PC-3 (cell line): ENCODE results near the gene HRG.

Experiments
- EZH2 ChIP-seq: fragments of 300-600 bp; sonication (generic); IDR thresholded peaks from one replicate; pipeline ENCODE4 v1.6.1; 2017; ENCODE audit warnings: antibody characterized with exemption, mild to moderate bottlenecking, low read length; ENCODE audit not compliant: unreplicated experiment
- EZH2phosphoT487 ChIP-seq: fragments of 300-600 bp; sonication (generic); IDR thresholded peaks from 2 replicates; pipeline ENCODE4 v1.6.1; 2018; ENCODE audit warnings: mild to moderate bottlenecking, antibody characterized with exemption, low read length, borderline replicate concordance
- TF ChIP-seq, protein P1 (sequence below): fragments of 300-600 bp; sonication (generic); conservative IDR thresholded peaks from 2 replicates; pipeline ENCODE4 v1.5.1; 2017; ENCODE audit warnings: antibody characterized with exemption, low read depth, mild to moderate bottlenecking, low read length

GRCh38 chr3:186639778-186640472 is 25.9 kb upstream of the HRG start, which contains the start of gene FETUB:
- TF ChIP-seq, protein P1, sequence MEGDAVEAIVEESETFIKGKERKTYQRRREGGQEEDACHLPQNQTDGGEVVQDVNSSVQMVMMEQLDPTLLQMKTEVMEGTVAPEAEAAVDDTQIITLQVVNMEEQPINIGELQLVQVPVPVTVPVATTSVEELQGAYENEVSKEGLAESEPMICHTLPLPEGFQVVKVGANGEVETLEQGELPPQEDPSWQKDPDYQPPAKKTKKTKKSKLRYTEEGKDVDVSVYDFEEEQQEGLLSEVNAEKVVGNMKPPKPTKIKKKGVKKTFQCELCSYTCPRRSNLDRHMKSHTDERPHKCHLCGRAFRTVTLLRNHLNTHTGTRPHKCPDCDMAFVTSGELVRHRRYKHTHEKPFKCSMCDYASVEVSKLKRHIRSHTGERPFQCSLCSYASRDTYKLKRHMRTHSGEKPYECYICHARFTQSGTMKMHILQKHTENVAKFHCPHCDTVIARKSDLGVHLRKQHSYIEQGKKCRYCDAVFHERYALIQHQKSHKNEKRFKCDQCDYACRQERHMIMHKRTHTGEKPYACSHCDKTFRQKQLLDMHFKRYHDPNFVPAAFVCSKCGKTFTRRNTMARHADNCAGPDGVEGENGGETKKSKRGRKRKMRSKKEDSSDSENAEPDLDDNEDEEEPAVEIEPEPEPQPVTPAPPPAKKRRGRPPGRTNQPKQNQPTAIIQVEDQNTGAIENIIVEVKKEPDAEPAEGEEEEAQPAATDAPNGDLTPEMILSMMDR = no peak
- TF ChIP-seq EZH2phosphoT487 (no peak), EZH2 (no peak)
